ENCODE results near the gene ANXA9.

Gene ANXA9

GRCh38 chr1:150974580-150975478 lies 7.3 kb upstream of the ANXA9 start, which contains the start of gene CERS2:
TSS of gene CERS2 (minus strand) at chr1:150974835. CDS start at chr1:150969090, 5,745 bp downstream.
- peak; percentile 39 for DNase-seq

GRCh38 chr1:150976401-150976821 lies 5.7 kb upstream of the ANXA9 start:
- no peak for DNase-seq

GRCh38 chr1:150976879-150977694 lies 5.0 kb upstream of the ANXA9 start:
- DNase-seq, result peak; percentile 49

GRCh38 chr1:150979092-150980056 lies 2.7 kb upstream of the ANXA9 start:
- DNase-seq, result peak; percentile 81

- DNase-seq, result peak; percentile 92
These were observed 801 bp upstream of the ANXA9 start for GRCh38 chr1:150981177-150981804.

- no peak for DNase-seq
These were observed 3.2 kb downstream of the ANXA9 start for GRCh38 chr1:150985179-150985825.

- DNase-seq, result no peak
These were observed 5.8 kb downstream of the ANXA9 start for GRCh38 chr1:150987924-150988323.

- DNase-seq, result no peak
These were observed 10.5 kb downstream of the ANXA9 start for GRCh38 chr1:150992626-150993025.

- DNase-seq, result no peak
These were observed 12.2 kb downstream of the ANXA9 start for GRCh38 chr1:150994248-150994647.

- DNase-seq, result no peak
These were observed 13.4 kb downstream of the ANXA9 start for GRCh38 chr1:150995460-150995859.

GRCh38 chr1:150995896-150996295 lies 13.8 kb downstream of the ANXA9 start:
- DNase-seq, result peak; percentile 30

GRCh38 chr1:150997126-150997872 lies 15.2 kb downstream of the ANXA9 start:
- no peak for DNase-seq

- DNase-seq, result no peak
These were observed 15.9 kb downstream of the ANXA9 start for GRCh38 chr1:150997949-150998348.

GRCh38 chr1:150999051-150999674 lies 17.1 kb downstream of the ANXA9 start:
- DNase-seq, result no peak

- DNase-seq, result no peak
These were observed 17.8 kb downstream of the ANXA9 start for GRCh38 chr1:150999926-151000325.

- DNase-seq, result no peak
These were observed 18.3 kb downstream of the ANXA9 start for GRCh38 chr1:151000408-151000807.

GRCh38 chr1:151001602-151002001 lies 19.5 kb downstream of the ANXA9 start:
- DNase-seq, result no peak

GRCh38 chr1:151002051-151002450 lies 20.0 kb downstream of the ANXA9 start:
- no peak for DNase-seq

- no peak for DNase-seq
These were observed 20.5 kb downstream of the ANXA9 start for GRCh38 chr1:151002611-151003010.

- DNase-seq, result no peak
These were observed 21.1 kb downstream of the ANXA9 start for GRCh38 chr1:151003180-151003579.

All from SHP77 treated with DMSO at 0.1 percent for 48 hours (cell line).